Activated T-cell treated with anti-CD3 and anti-CD28 coated beads, Interleukin-2, amount 50 U/mL, for 1 hour (primary cell): ENCODE measurements around the gene CFAP97D2.
"Not testable (repeated sequence)": the region's sequence is repeated elsewhere in the genome, so short reads cannot be mapped to it uniquely, and the experiment has no call there.

Experiments used
- DNase-seq: peaks from one replicate; pipeline ENCODE4 v3.0.0-alpha.2; 2020

Gene CFAP97D2

GRCh38 chr13:114236227-114236626 lies 57.2 kb downstream of the CFAP97D2 start:
- no peak for DNase-seq

GRCh38 chr13:114237415-114238112 lies 58.5 kb downstream of the CFAP97D2 start:
- DNase-seq = no peak

- DNase-seq = no peak
These were observed 62.9 kb downstream of the CFAP97D2 start for GRCh38 chr13:114241918-114242317.

GRCh38 chr13:114243971-114244370 lies 64.9 kb downstream of the CFAP97D2 start:
- DNase-seq = no peak

- DNase-seq = no peak
These were observed 65.6 kb downstream of the CFAP97D2 start for GRCh38 chr13:114244637-114245036.

- no peak for DNase-seq
These were observed 69.0 kb downstream of the CFAP97D2 start for GRCh38 chr13:114248011-114248410.

- no peak for DNase-seq
These were observed 70.0 kb downstream of the CFAP97D2 start for GRCh38 chr13:114249077-114249476.

GRCh38 chr13:114251639-114252440 lies 72.8 kb downstream of the CFAP97D2 start:
- not testable (repeated sequence) for DNase-seq

- DNase-seq = no peak
These were observed 77.5 kb downstream of the CFAP97D2 start for GRCh38 chr13:114256547-114256946.

GRCh38 chr13:114257014-114257413 lies 78.0 kb downstream of the CFAP97D2 start:
- DNase-seq = no peak

- no peak for DNase-seq
These were observed 79.5 kb downstream of the CFAP97D2 start for GRCh38 chr13:114258589-114258988.

GRCh38 chr13:114259374-114259773 lies 80.3 kb downstream of the CFAP97D2 start:
- DNase-seq = no peak

GRCh38 chr13:114259974-114260373 lies 80.9 kb downstream of the CFAP97D2 start:
- no peak for DNase-seq

GRCh38 chr13:114260814-114261213 lies 81.8 kb downstream of the CFAP97D2 start:
- DNase-seq = no peak

- no peak for DNase-seq
These were observed 82.4 kb downstream of the CFAP97D2 start for GRCh38 chr13:114261328-114261965.

GRCh38 chr13:114263578-114263977 lies 84.5 kb downstream of the CFAP97D2 start:
- no peak for DNase-seq

GRCh38 chr13:114264313-114264712 lies 85.3 kb downstream of the CFAP97D2 start:
- DNase-seq = not testable (repeated sequence)

- no peak for DNase-seq
These were observed 86.0 kb downstream of the CFAP97D2 start for GRCh38 chr13:114264886-114265611.

- DNase-seq = no peak
These were observed 87.2 kb downstream of the CFAP97D2 start for GRCh38 chr13:114266241-114266640.

GRCh38 chr13:114268344-114269280 lies 89.6 kb downstream of the CFAP97D2 start:
- no peak for DNase-seq

- no peak for DNase-seq
These were observed 90.3 kb downstream of the CFAP97D2 start for GRCh38 chr13:114269281-114269770.
